WI38 (cell line): ENCODE results near the gene DCLK2.
"Not testable (repeated sequence)": the region's sequence is repeated elsewhere in the genome, so short reads cannot be mapped to it uniquely, and the experiment has no call there.

Experiments
- H3K4me3 ChIP-seq: 2 replicates; pipeline ENCODE4 v1.5.1; 2011; ENCODE audit warnings: low read depth, mild to moderate bottlenecking, control low read depth, low read length
- TF ChIP-seq, protein P1 (sequence below): IDR thresholded peaks from 2 replicates; pipeline ENCODE4 v1.5.1; 2012; ENCODE audit warnings: low read depth, mild to moderate bottlenecking, control low read depth, low read length

DCLK2 gene

DNA sequence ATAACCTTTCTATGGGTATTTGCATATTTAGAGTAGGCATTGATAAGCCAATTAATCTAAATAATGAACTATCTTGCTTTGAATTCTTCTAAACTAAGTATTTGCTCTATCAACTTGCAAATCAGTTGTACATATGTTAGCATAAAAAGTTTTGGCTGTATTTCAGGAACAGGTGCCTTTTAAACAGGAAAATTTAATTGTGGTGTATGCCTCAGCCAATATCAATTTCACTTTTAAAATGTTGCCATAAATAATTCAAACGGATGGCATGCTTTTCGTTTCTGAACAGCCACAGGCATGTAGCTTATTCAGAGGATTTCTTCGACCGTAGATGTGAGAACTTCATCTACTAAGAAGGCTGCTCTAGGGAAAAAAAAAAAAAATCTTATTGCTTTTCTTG is 99.9 kb downstream of the DCLK2 start:
- H3K4me3 ChIP-seq: no peak overlapping the region
- TF ChIP-seq, protein P1, sequence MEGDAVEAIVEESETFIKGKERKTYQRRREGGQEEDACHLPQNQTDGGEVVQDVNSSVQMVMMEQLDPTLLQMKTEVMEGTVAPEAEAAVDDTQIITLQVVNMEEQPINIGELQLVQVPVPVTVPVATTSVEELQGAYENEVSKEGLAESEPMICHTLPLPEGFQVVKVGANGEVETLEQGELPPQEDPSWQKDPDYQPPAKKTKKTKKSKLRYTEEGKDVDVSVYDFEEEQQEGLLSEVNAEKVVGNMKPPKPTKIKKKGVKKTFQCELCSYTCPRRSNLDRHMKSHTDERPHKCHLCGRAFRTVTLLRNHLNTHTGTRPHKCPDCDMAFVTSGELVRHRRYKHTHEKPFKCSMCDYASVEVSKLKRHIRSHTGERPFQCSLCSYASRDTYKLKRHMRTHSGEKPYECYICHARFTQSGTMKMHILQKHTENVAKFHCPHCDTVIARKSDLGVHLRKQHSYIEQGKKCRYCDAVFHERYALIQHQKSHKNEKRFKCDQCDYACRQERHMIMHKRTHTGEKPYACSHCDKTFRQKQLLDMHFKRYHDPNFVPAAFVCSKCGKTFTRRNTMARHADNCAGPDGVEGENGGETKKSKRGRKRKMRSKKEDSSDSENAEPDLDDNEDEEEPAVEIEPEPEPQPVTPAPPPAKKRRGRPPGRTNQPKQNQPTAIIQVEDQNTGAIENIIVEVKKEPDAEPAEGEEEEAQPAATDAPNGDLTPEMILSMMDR: no peak

GRCh38 chr4:150181536-150181935 is 103.3 kb downstream of the DCLK2 start:
- TF ChIP-seq, protein P1: no peak
- no peak overlapping the region for H3K4me3 ChIP-seq

DNA sequence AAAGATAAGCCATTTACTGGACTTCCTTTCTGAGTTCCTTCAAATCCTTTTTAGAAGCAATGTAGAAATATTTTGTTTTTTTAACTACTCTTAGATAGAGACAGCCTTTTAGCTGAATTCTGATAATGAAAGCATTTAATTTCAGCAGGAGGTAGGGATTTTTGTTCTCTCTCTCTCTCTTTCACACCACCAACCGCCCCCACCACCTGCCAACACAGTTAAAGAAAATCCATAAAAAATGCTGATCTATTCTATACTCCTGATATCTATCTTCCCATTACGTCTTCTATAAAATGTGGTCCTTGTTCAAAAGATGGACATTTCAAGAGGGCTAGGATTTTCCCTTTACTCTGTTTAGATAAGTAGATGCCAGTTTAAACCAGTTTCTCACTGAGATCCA is 104.5 kb downstream of the DCLK2 start:
- TF ChIP-seq, protein P1: no peak
- no peak overlapping the region for H3K4me3 ChIP-seq

- not testable (repeated sequence) for H3K4me3 ChIP-seq
Measured at GRCh38 chr4:150185033-150185432, 106.8 kb downstream of the DCLK2 start.

GRCh38 chr4:150192986-150193385 is 114.7 kb downstream of the DCLK2 start:
- TF ChIP-seq, protein P1: no peak
- H3K4me3 ChIP-seq: no peak overlapping the region

DNA sequence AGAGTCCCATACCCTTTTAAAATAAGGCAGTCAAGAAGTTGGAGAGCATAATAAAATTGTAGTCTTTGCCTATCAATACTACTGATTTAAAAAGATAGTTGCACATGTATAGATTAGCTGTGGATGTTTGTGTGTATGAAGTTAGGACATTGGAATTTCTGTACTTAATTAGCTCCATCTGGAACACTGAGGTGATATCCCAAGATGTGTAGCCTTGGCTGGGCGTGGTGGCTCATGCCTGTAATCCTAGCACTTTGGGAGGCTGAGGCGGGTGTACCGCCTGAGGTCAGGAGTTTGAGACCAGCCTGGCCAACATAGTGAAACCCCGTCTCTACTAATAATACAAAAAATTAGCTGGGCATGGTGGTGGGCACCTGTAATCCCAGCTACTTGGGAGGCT is 119.0 kb downstream of the DCLK2 start:
- not testable (repeated sequence) for H3K4me3 ChIP-seq

GRCh38 chr4:150199056-150199455 is 120.8 kb downstream of the DCLK2 start:
- TF ChIP-seq, protein P1: no peak

GRCh38 chr4:150205016-150205415 is 126.8 kb downstream of the DCLK2 start:
- TF ChIP-seq, protein P1: no peak
- H3K4me3 ChIP-seq: no peak overlapping the region

More at GRCh38 chr4:150199056-150199455, 120.8 kb downstream of the DCLK2 start:
- no peak overlapping the region for H3K4me3 ChIP-seq
